HG02610 (cell line): ENCODE data around the gene PRKD1.
A peak's percentile ranks its signal among the peaks of the same experiment; 100 is the strongest.
"Not testable (repeated sequence)": the region's sequence is repeated elsewhere in the genome, so short reads cannot be mapped to it uniquely, and the experiment has no call there.

Experiments used
- ATAC-seq: cut with Tn5 transposase; IDR thresholded peaks from one replicate; pipeline ENCODE4 v1.9.1; 2021; ENCODE audit warnings: mild to moderate bottlenecking, moderate library complexity; ENCODE audit not compliant: unreplicated experiment

PRKD1 gene

DNA sequence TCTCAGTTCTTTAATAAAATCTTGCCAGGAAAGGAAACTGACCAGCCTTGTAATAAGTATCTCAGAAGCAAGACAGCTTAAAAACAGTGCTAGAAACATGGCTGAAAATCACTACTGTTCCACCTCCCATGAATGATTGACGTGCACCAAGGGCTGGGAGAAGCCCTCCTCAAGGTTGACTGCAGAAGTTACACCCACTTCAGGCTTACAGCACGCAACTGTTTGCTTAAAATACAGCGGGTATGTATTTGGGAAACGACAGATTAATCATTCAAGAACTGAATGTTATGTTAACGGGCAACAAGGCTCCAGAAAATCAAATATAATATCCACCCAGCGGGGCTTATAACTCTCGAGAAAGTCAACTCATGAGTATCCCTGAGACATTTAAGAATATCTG is 22.1 kb downstream of the PRKD1 start:
- ATAC-seq = no peak

DNA sequence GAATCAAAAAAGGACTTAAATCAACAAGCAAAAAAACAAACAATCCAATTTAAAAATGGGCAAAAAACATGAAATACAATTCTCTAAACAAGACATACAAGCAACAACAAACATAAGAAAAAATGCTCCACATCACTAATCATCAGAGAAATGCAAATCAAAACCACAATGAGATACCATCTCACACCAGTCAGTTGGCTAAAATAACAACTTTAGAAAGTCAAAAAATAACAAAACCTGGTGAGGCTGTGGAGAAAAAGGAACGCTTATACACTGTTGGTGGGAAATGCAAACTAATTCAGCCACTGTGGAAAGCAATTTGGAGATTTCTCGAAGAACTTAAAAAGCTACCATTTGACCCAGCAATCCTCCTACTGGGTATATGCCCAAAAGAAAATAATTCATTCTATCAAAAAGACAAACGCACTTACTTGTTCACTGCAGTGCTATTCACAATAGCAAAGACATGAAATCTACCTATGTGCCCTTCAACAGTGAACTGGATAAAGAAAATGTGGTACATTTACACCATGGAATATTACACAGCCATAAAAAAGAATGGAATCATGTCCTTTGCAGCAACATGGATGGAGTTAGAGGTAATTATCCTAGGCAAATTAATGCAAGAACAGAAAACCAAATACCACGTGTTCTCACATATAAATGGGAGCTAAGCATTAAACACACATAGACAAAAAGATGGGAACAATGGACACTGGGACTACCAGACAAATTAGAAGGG is 26.9 kb downstream of the PRKD1 start:
- no peak for ATAC-seq

DNA sequence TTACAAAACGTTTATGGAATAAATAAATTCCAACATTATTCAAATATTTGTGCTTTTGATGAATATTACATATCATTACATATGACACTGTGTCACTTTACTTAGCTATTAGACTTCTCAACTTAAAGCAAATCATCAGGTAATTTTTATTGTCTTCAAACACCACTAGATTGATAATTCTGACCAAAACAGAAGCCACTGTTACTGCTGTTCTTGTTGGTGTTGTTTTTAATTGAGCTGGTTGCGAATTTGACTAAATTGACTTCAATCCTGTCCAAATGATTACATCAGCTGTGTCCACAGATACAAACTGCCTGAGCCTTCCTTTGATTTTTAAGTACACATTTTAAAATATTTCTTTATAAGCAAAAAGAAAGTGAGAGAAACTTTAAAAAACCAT is 29.2 kb downstream of the PRKD1 start:
- no peak for ATAC-seq

DNA sequence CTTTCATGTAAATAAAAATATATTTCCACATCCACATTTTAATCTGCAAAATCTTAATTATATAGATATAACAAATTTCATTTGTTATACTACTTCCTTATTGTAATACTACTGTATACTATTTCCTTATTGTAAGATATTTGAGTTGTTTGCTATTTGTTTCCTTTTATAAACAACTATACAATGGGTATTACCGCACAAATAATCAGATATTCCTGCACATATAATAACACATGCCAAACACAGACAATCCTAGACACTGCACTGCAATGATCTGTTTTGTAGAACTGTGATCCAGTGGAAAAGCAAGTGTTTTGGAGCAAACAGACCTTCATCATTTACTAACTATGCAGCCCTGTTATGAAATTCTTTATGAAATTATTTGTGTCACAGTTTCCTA is 30.5 kb downstream of the PRKD1 start:
- no peak for ATAC-seq

DNA sequence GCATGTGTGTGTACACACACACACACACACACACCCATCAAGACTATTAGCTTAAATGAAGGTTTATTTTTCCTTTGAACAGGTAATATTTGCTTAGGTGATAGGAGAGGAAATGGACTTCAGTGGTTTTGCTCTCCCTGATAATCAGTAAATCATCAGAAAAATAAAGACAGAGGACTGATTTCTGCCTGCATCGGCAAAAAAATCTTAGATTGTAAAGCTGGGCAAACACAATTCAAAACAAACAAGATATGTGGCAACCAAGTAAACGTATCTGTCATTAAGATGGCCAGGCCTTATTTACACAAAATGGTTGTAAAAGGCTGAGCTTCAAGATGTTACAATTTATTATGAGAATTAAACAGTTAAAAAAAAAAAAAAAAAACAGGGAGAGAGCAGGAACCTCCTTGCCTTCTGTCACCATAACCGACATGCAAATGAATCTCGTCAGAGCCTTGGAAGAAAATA is 31.3 kb downstream of the PRKD1 start:
- no peak for ATAC-seq

DNA sequence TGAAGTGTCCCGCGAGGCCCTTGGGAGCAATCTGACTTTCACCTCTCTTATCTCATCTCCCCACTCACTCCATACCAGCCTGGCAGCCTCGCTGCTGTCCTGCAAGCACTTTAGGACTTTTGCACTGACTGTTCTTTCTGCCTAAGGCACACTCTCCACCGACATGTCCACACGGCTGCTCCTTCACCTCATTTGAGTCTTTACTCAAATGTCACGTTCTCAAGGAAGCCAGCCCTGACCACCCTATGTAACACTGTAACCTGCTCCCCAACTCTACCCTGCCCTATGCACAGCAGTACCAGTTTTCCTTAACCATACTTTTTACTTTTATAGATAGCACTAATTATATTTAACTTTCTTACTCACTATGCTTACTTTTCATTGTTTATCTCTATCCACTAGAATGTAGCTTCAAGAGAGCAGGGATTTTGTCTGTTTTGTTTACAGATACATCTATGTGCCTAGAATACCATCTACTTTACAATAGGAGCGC is 32.0 kb downstream of the PRKD1 start:
- no peak for ATAC-seq

DNA sequence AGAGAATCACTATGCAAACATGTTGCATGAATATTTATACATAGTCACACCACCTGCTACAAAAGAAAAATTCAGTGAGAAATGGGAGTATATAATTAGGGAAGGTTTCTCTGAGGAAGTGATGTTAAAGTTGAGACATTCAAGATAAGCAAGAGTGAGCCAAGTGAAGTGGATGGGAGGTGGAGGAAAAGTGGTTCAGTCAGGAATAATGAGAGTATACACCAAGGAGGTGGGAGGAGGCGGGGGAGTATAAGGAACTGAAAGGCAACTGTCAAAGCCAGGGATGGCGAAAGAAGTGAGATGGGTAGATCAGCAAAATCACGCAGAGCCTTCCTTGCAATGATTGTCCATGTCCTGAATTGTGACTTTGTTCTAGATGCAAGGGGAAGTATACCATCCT is 33.7 kb downstream of the PRKD1 start:
- no peak for ATAC-seq

DNA sequence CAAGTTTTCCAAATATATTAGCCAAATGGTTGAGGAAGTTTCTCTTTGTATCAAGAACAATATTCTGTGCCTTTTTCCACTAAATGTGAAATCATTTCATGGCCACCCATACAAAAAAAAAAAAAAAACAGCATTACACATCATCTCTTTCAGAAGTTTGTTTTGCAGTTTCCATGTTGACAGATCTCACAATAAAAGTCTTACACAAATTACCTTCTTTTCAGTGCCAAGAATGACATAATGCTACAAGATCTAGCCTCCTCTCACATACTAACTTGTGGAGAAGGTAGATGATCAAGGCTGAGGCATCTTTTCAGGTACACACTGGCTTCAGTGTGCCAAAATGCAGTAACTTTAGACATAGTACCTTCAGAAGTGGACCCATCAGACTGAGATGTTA is 35.3 kb downstream of the PRKD1 start:
- ATAC-seq = no peak

DNA sequence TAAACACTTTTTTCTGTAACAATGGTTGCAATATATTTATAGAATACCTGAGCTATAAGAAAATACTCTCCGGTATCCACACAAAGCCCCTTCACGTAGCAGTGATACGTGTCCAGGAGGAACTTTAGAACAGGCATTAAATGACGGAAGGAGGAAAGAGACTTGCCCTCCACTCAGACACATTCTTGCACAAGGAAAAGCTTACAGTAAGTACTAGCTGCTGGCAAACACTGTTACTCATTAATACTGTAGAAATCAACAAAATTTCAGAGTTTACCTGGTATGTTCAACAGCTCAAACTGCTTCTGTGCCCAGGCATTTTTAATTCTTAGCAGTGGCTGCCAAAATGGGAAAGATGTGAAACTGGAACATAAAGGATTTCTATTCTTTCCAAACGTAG is 41.7 kb downstream of the PRKD1 start:
- ATAC-seq = no peak

DNA sequence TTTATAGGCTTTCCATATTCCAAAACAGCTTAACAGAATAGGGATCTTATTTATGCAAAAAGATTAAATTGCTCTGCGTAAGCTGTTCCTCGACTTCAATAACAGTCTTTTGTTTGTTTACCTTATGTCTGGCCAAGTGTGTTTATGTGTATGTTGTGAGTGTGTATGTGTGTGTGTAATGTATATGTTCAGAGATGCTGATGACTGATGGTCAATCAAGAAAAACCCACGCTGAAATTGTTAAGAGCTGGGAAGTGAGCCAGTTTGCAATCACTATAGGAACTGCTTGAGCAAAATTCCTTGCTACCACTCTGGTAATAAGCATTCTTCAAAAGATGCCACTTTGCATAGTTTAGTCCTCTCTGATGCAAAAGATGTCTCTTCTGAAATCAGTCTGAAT is 59.6 kb downstream of the PRKD1 start:
- ATAC-seq = no peak

DNA sequence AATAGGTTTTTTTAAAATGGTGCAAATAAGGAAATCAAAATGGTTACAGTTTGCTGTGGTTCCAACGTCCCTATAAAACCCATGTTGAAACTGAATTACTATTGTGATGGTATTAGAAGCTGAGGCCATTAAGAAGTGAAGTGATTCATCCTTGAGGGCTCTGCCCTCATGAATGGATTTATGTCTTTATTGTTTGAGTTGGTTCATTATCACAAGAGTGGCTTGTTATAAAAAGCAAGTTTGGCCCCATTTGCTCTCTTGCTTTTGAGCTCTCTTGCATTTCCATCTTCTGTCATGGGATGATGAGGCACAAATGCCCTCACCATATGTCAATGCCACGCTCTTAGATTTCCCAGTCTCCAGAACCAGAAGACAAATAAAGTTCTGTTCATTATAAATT is 62.3 kb downstream of the PRKD1 start:
- ATAC-seq = no peak

DNA sequence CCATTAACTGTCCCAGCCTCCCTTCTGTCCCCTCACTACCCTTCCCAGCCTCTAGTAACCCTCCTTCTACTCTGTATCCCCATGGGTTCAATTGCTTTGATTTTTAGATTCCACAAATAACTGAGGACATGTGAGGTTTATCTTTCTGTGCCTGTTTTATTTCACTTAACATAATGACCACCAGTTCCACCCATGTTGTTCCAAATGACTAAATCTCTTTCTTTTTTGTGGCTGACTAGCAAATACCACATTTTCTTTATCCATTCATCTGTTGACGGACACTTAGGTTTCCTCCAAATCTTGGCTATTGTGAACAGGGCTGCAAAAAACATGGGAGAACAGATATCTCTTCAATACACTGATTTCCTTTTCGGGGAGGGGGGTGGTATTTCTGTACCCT is 65.7 kb downstream of the PRKD1 start:
- ATAC-seq = no peak

DNA sequence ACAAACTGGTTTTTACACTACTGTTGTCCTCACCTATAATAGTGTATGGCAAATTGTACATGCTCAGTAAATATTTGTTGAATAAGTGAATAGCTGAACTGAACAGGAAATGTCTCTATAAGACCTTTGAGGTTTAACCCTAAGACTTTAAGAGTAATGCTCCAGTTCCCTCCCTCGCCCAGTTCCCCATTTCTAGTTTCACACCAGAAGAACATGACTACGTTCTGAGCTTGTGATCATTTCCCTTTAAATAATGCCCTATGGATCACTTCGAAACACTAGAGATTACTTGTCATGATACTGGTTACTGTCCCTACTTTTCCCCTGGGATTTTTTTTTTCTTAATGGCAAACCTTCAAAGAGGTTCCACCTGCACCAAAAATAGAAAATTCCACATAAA is 69.3 kb downstream of the PRKD1 start:
- peak; percentile 82 for ATAC-seq

DNA sequence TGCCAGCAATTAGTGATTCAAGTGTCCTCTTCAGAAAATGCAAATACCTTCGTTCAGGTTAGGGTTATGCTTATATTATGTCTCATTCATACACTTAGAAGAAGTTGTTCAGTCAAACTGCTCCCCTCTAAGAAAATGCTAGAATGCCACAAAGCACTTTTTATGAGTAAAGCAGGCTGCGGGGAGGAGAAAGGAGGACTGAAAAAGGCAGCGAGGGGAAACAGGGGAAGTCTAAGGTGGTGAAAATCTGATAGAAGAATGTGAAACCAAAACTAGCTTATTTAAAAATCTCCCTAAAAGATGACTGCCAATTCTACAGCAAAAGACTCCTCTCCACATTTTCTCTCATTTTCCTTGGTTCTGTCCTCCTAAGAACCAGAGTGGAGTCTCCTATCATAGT is 70.1 kb downstream of the PRKD1 start:
- ATAC-seq = peak; percentile 87

DNA sequence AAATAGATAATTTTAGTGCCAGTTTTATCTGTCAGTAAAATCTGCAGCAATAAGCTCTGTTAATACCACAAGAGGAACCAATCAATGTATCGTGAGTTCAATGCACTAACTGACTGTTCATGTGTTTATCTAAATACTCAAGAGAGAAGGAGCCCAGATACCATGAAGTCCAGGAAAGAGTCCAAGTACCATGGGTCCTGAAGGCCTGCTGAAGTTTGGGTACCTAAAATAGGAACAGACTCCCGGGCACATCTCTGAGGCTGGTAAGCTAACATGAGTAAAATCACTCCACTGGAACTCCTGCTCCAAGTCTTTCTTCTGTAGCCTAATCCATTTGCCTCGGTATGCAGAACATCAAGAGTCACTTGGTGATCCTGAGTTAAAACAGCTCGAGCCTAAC is 71.1 kb downstream of the PRKD1 start:
- ATAC-seq = no peak

DNA sequence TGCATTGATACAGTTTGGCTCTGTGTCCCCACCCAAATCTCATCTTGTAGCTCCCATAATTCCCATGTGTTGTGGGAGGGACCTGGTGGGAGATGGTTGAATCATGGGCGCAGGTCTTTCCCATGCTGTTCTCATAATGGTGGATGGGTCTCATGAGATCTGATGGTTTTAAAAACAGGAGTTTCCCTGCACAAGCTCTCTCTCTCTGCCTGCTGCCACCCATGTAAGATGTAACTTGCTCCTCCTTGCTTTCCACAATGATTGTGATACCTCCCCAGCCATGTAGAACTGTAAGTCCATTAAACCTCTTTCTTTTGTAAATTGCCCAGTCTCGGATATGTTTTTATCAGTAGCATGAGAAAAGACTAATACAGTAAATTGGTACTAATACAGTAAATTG is 74.0 kb downstream of the PRKD1 start:
- ATAC-seq = not testable (repeated sequence)

DNA sequence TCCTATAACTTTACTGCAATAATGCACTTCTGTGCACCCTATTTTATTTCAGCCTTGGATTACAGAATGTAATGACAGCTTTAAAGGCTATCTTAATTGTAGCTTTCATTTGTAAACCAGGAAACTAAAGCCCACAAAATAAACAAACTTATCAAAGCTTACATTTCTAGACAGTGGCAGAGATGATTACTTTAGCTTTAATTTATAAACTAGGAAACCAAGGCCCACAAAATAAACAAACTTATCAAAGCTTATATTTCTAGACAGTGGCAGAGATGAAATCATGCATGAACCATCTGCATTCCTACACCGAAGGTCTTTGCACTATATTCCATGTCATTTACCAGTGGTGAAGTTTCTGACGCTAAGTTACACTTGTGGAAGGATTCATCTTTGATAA is 74.4 kb downstream of the PRKD1 start:
- ATAC-seq = no peak

DNA sequence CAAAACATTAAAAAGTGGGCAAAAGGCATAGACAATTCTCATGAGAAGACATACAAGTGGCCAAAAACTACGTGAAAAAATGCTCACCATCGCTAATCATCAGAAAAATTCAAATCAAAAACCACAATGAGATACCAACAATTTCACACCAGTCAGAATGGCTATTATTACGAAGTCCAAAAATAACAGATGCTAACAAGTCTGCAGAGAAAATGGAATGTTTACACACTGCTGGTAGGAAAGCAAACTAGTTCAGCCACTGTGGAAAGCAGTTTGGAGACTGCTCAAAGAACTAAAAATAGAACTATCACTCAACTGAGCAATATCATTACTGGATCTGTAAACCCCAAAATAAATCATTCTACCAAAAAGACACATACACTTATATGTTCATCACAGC is 76.2 kb downstream of the PRKD1 start:
- ATAC-seq = no peak

DNA sequence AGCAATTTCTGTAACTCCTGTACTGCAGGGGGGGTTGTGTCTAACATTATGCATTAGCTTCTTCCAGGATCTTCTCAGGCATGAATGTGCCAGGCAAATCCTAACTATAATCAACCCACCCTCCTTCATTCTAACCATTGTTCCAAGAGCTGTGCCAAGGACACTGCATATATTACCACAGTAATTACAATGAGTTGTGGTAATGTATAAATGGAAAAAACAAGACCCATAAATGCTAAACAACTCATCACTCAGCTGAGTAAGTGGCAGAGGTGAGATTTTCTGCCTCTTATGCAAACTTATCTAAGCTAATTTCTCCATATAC is 80.6 kb downstream of the PRKD1 start:
- ATAC-seq = peak; percentile 14

DNA sequence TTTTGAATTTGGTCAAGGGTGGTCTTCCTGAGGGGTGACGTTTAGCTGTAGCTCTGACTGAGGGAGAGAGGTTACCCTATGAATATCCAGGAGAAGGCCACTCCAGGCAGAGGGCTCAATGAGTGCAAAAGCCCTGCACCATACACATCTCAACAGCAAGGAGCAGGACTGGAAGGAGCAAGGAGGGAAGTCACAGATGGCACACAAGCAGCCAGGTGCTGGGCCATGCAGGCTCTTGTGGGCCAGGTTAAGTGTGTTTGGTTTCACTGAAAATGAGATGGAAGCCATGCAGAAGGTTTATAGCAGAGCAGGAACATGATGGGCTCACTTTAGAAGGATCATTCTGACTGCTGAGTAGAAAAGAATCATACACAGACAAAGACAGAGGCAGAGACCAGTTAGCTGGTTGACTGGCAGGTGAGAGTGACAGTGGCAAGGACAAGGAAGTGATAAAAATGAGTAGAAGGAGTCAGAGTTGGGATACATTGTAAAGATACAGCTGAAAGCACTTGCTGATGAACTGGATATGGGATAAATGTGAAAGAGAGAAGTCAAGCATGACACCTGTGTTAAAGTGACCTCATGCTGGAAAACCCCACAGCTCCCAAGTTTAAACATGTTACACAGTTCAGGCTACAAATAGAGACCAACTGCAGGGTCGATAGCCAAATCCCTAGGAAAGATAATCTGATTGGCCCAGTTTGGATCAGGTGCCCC is 81.2 kb downstream of the PRKD1 start:
- ATAC-seq = peak; percentile 85

DNA sequence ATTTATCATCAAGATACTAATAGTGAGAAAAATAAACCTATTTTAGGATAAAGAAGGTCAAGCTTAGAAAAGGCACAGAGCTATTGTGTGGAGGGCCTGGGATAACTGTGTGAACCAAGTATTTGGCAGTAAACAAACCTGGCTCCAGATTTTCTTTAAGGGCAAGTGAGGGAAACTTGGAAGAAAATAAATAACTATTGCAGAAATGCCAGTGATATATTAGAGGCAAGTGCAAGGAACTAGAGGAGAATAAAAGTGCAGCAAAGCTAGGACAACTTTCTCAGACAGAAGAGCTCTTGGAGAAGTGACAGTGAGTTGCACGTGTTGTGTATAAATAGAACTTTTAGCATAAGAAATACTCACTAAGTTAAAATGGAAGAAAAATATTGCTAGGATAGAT is 83.7 kb downstream of the PRKD1 start:
- ATAC-seq = no peak

DNA sequence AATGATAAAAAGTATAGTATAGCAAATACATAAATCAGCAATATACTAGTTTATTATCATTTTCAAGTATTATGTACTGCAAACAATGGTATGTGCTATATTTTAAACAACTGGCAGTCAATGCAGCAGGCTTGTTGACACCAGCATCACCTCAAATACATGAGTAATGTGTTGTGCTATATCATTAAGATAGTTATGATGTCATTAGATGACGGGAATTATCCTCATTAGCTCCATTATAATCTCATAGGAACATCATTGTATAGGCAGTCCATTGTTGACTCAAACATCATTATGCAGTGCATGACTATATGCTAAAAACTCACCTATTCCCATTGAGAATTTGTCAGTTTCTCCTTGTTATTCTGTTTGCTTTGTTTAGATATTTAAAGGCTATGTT is 85.4 kb downstream of the PRKD1 start:
- no peak for ATAC-seq
